PFSK-1 (cell line): ENCODE measurements around the gene TMEM156.

Experiments used
- POLR2AphosphoS5 ChIP-seq: IDR thresholded peaks from 2 replicates; pipeline ENCODE4 v1.6.1; 2012; ENCODE audit warnings: low read depth, mild to moderate bottlenecking, control low read depth, low read length, moderate library complexity
- REST ChIP-seq, 2 experiments: IDR thresholded peaks; 2 replicates each; pipeline versions ENCODE4 v1.6.1 to v1.8.0; 2011 to 2012; ENCODE audit warnings: low read depth in 2 of 2, low read length in 2 of 2, control low read depth in 1 of 2, inconsistent platforms in 1 of 2, mild to moderate bottlenecking in 1 of 2, moderate library complexity in 1 of 2; ENCODE audit not compliant: insufficient read depth in 1 of 2

- TF ChIP-seq REST (IDR thresholded peaks at IDR 0.05; ENCODE audit: insufficient read depth in 1 of 2, low read depth in 2 of 2, low read length in 2 of 2), result no peak
- no peak for TF ChIP-seq POLR2AphosphoS5
These were observed 30.0 kb upstream of the TMEM156 start, which contains the start of gene KLHL5 for GRCh38 chr4:39062094-39062769.
